ENCODE data around the gene NFIB.

NFIB gene

GRCh38 chr9:14344053-14344524, 30.1 kb upstream of the NFIB start:
- no peak for DNase-seq

DNA sequence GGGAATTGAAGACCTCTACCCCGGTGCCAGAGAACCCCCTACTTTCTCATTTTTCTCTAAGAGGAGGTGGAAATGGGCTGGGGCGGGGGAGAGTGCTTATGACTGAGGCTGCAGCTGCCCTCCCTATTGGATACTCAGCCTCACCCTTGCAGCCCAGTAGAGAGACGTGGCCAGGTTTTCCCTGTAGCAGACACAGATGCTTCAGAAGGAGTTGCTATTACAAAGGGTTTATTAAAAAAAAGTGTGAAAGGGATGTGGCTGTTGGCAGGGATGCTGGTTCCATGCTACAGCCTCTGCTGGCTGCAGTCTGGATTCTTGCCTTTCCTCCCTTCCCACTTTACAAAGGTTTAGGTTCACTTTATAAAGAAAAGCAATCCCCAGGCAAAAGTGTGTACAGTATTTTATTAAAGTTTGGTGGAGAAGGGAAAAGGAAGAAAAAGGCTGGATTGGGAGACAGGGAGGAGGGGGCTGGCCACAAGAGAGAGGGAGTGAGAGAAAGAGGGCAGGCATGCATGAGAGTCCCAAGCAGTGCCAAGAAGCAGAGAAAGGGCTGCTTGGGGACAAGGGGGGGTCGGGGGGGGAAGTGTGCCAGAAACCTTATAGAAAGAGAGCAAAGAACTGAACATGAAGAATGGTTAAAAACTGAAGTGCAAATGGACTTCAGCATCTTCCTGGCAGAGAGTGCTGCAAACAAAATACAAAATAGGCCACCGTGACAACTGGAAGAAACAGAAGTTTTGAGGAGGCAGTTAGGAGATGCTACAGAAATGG, 29.5 kb upstream of the NFIB start:
- no peak for DNase-seq

GRCh38 chr9:14342736-14343135, 28.8 kb upstream of the NFIB start:
- DNase-seq: no peak

- no peak for DNase-seq
Observed at GRCh38 chr9:14341437-14342122, 27.6 kb upstream of the NFIB start.

DNA sequence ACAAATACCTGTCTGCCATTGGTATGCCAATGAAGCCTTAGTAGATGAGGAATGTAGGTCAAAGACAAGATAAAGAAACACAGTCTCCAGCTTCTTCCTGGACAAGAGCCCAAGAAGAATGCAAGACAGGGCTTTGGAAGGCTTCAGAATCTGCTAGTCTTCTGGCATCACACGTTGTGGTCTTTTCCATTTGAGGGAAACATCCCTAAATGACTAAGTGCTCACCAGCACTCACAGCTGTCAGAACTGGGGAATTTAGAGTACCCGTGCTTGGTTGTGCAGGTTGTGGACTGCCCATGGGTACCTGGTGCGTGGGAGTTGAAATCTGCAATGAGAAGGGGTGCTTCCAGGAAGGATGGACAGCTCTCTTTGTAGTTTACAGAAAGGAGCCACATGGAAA, 27.1 kb upstream of the NFIB start:
- DNase-seq: no peak

DNA sequence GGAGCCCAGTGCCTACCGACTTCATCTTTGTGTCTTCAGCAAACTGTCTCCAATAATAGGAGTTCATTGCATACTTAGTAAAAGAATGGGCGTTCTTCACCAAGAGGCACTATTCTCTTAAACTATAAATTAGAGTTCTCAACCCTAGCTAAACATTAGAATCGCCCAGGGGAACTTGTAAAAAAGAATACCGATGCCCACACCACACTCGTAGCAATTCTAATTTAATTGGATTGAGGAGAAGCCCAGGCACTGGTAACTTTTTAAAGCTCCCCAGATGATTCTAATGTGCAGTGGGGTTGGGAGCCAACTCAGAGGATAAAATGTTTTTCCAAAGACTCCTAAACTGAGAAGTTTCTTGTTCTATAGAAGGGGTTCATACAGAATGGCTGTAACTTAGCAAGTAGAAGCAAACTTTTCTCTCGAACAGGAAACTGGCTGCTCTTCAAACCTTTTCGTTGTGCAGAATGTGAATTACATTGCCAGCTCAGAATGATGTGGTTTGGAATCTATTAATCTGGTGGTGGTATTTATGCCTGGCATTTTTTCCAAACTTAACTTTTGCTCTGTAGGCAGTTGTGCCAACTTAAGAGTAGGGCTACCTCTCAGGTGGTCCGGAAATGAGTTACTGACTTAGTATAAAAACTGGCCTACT, 26.4 kb upstream of the NFIB start:
- no peak for DNase-seq

GRCh38 chr9:14339746-14340145, 25.8 kb upstream of the NFIB start:
- no peak for DNase-seq

GRCh38 chr9:14337615-14338014, 23.7 kb upstream of the NFIB start:
- no peak for DNase-seq

- DNase-seq: no peak
Observed at GRCh38 chr9:14336244-14336643, 22.3 kb upstream of the NFIB start.

GRCh38 chr9:14331120-14331519, 17.2 kb upstream of the NFIB start:
- no peak for DNase-seq

GRCh38 chr9:14327036-14327435, 13.1 kb upstream of the NFIB start:
- DNase-seq: no peak

DNA sequence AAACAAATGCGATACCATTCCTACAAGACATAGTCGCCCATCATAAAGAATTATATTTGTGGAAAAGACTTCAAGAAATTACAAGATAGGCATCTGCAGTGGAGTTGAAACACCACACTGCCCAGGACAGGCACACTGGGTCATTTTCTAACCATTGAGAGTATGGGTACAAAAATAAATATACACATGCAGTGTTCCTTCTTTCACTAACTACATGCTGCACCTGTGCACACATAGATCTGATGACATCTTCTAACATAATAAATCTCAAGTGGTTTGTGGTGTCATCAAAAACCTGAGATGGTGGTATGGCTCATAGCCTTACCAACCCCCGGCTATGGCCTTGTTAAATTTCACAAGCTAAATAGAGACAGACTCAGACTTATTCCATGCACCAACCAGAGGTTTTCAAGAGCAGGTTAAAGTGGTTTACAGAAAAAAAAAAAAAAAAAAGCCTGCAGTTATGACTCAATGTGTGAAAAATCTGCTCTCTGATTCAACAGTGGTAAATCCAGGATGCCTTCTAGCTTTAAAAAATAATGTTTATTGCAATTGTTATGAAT, 12.4 kb upstream of the NFIB start:
- DNase-seq: no peak

DNA sequence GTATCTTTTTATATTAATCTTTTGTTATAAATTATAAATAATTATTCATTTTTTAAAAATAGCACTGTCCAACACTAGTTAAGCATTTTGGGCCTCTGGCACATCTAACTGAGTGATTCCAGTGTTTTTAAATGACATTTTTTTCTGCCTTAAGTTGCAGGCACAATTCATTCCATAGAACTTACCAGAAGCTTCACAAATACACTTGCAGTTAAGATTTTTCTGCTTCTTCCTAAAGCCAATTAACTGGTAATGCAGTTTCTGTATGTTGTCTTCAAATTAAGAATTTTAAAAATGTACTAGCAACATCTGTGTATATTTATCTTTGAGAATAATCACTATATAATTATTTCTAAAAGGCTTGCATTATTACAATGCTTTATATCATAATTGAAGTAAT, 11.2 kb upstream of the NFIB start:
- no peak for DNase-seq

GRCh38 chr9:14323985-14324650, 10.2 kb upstream of the NFIB start:
- DNase-seq: no peak

DNA sequence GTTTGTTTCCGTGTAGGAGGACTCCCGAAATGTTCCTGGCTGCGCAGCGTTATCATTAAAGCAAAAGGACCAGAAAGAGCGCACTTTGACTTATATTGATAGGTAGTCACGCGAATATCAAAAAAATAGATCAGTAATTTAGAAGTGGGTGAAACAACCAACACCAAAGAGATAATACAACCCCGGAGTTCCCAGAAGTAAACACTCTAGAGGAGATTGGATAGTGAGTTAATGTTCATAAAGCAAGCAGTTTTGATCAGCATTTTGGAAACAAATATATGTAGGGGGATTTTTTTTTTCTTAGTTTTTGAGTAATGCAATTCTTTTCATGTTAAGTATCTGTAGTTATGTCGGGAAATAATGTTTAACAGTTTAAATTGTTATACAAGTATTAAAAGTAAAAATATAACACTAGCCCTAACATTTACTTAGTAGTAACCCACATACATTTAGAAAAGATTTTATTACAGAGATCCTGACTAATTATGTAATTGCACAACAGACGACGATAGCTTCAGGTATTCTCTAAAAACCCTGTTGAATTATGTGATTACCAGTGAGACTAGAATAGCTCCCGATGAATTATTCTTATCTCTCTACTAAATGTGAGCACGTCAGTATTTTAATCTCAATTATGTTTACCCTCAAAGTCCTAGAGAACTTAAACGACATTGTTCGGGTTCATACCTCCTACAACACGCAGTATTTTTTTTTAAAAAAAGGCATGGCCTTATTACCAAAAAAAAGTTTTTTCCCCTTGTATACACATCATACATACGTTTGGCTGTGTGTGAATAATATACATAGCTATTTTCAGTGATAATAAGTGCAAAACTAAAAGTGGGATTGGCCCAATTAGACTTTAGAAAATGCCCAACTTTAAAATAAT, 9.4 kb upstream of the NFIB start:
- no peak for DNase-seq

DNA sequence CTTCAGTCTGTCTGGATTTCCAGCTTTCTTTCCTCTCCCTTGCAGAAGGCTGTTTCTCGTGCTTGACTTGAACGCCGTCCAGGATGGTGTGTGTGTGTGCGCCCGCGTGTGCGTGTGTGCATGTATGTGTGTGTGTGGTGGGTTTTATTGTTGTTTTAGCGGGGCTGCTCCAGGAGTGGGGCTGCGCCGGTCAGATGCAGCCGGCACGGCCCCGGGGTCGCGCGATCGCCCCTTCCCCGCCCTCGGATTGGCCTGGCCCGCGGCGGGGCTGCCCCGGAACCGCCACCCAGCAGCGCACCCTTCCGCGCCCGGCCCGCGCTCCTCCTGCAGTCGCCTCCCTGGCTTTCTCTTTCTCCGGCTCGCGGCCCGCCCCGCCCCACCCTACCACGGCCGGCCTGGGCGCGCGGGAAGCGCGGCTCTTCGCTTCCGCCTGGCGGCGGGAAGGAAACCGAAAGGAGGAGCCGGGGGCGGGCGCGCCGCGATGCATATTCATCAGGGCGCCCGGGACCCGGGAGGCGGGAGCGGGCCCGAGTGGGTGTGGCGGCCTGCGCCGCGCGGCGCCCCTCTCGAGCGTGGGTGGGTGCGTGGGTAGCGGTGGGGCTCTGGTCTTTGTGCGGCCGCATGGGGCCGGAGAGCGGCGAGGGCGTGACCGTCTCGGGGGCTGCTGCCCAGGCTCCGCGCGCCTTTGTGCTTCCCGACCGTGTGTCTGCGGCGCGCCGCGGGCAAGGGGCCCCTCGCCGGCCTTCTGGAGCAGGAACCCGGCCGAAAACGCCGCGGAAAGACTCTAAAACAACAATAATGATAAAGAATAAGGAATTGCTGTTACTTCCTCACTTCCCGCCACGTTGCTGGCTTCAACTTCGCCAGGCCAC, 8.5 kb upstream of the NFIB start:
- peak; percentile 62 for DNase-seq

- DNase-seq: no peak
Observed at GRCh38 chr9:14321517-14322130, 7.7 kb upstream of the NFIB start.

GRCh38 chr9:14320271-14321181, 6.6 kb upstream of the NFIB start:
- no peak for DNase-seq

DNA sequence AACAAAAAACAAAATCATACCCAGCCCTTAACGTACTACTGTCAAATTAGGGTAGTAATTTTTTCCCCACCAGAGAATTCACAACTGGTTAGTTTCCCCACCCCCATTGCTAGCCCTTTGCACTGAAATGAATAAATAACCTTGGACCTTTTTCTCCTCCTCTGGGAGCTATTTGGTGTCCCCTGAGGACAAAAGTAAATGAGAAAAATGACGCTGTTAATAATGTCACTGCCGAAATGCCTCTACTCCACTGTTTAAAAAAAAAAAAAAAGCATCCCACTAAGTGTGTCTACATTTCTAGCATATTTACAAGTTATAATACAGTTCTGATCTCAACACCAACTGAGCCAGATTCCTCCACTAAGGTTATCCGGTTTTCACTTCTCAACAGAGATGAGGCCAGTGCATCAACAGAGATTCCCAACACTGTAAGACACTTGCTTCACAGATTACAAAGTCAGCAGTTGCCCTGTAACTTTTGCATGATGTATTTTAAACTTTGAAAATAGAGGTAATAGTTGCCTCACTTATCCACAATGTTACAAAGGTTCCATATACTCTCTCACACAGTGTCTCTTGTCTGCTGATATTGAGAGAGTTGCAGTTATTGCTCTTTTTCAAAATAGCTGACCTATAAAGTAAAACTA, 5.1 kb upstream of the NFIB start:
- DNase-seq: no peak

Data from CD4-positive, alpha-beta T cell treated with Interleukin-15 for 1 hour (primary cell).